ENCODE data around the gene METTL23.

METTL23 gene

GRCh38 chr17:76690596-76691280 lies 35.9 kb upstream of the METTL23 start:
- no peaks in the 10 kb centered on the region for H3K9me3 Mint-ChIP-seq
- peaks cover 4% of the 10 kb centered on the region for H3K36me3 Mint-ChIP-seq (ENCODE audit: low read depth)
- peaks cover 49% of the 10 kb centered on the region for H3K4me1 Mint-ChIP-seq
- H3K27ac Mint-ChIP-seq = no peak overlapping the region
- no peak overlapping the region for H3K4me3 Mint-ChIP-seq
- H3K27me3 Mint-ChIP-seq (ENCODE audit: low read depth) = no peaks in the 10 kb centered on the region
- TF ChIP-seq CTCF (IDR thresholded peaks at IDR 0.05; ENCODE audit: unreplicated experiment in 3 of 3) = no peak

GRCh38 chr17:76691379-76692191 lies 35.1 kb upstream of the METTL23 start:
- no peak for TF ChIP-seq CTCF (IDR thresholded peaks at IDR 0.05; ENCODE audit: unreplicated experiment in 3 of 3)
- Mint-ChIP-seq H3K9me3 (no peaks in the 10 kb centered on the region), H3K27ac (peak overlapping the region; percentile 40 to 58 (median 52)), H3K27me3 (ENCODE audit: low read depth) (no peaks in the 10 kb centered on the region), H3K4me3 (no peak overlapping the region), H3K36me3 (ENCODE audit: low read depth) (peaks cover 4% of the 10 kb centered on the region), H3K4me1 (peaks cover 46% of the 10 kb centered on the region)

- no peak for TF ChIP-seq CTCF (IDR thresholded peaks at IDR 0.05; ENCODE audit: unreplicated experiment in 3 of 3)
- Mint-ChIP-seq H3K36me3 (ENCODE audit: low read depth) (peaks cover 4% of the 10 kb centered on the region), H3K9me3 (no peaks in the 10 kb centered on the region), H3K4me1 (peaks cover 51% of the 10 kb centered on the region), H3K27me3 (ENCODE audit: low read depth) (no peaks in the 10 kb centered on the region), H3K27ac (peak overlapping the region; percentile 55 to 89 (median 79)), H3K4me3 (peak overlapping the region in 1 of 3 experiments; percentile 23)
These were observed 31.4 kb upstream of the METTL23 start for GRCh38 chr17:76695059-76695831.

GRCh38 chr17:76696763-76697701 lies 29.6 kb upstream of the METTL23 start:
- no peaks in the 10 kb centered on the region for H3K27me3 Mint-ChIP-seq (ENCODE audit: low read depth)
- no peak for TF ChIP-seq CTCF (IDR thresholded peaks at IDR 0.05; ENCODE audit: unreplicated experiment in 3 of 3)
- H3K4me1 Mint-ChIP-seq = peaks cover 60% of the 10 kb centered on the region
- H3K4me3 Mint-ChIP-seq = peak overlapping the region in 2 of 3 experiments; percentile 5
- peaks cover 4% of the 10 kb centered on the region for H3K36me3 Mint-ChIP-seq (ENCODE audit: low read depth)
- no peaks in the 10 kb centered on the region for H3K9me3 Mint-ChIP-seq
- H3K27ac Mint-ChIP-seq = peak overlapping the region; percentile 79 to 85 (median 85)
